Smooth muscle cell of trachea (primary cell): ENCODE data around the gene CD99. TPM values are rescaled to one million over a fixed set of nuclear protein-coding genes. Genes with fewer than 3 reads are reported as not detected.

Experiments
- total RNA-seq: library from RNA; depleted of rRNA; stranded (reverse); fragments of >200 nt; gene quantifications from 2 replicates; pipeline ENCODE4 v1.2.1, GENCODE V29; 2014

CD99 gene
- total RNA-seq, result 237 and 347 TPM in 2 replicates

GRCh38 chrX:2690856-2691542 lies at the start of gene CD99:
Gene CD99, plus strand, starts transcription at chrX:2691295. Its CDS starts 66 bp downstream, at chrX:2691361.

GRCh38 chrX:2751874-2752300 lies 60.8 kb downstream of the CD99 start, which contains the start of gene XG:
Gene XG, plus strand, starts transcription at chrX:2752040. Its CDS starts 235 bp downstream, at chrX:2752275.

Other genes with a start within 250 kb of the CD99 start
- 25.7 and 34.9 TPM in 2 replicates for gene DHRSX, start 190.3 kb upstream of the CD99 start, total RNA-seq
- gene ZBED1, start 190.3 kb upstream of the CD99 start, total RNA-seq, result 39.1 and 43.3 TPM in 2 replicates
- 10.0 and 13.4 TPM in 2 replicates for gene XG, start 60.7 kb downstream of the CD99 start, total RNA-seq
- gene GYG2, start 137.6 kb downstream of the CD99 start, total RNA-seq, result 4.5 and 9.3 TPM in 2 replicates
- 15.4 and 36.1 TPM in 2 replicates for gene ARSD, start 238.0 kb downstream of the CD99 start, total RNA-seq